Suprapubic skin (tissue), 4 donors: Measurements from ENCODE around the gene PRTFDC1. TPM values are rescaled to one million over a fixed set of nuclear protein-coding genes. Genes with fewer than 3 reads are reported as not detected.

Experiments used
- DNase-seq, 2 donors: peaks; one replicate each; pipeline ENCODE4 v3.0.0-alpha.2; 2019; ENCODE audit warnings: low spot score in 2 of 2
- H3K27ac ChIP-seq: fragments of 200-600 bp; sonication (generic); one replicate; pipeline ENCODE4 v1.5.1; 2019
- H3K27me3 ChIP-seq: fragments of 200-600 bp; sonication (generic); one replicate; pipeline ENCODE4 v1.5.1; 2019
- H3K36me3 ChIP-seq: fragments of 200-600 bp; sonication (generic); one replicate; pipeline ENCODE4 v1.5.1; 2019
- H3K4me1 ChIP-seq: fragments of 200-600 bp; sonication (generic); one replicate; pipeline ENCODE4 v1.5.1; 2019
- H3K4me3 ChIP-seq: fragments of 200-600 bp; sonication (generic); one replicate; pipeline ENCODE4 v1.5.1; 2019; ENCODE audit warnings: mild to moderate bottlenecking
- H3K9me3 ChIP-seq: fragments of 200-600 bp; sonication (generic); one replicate; pipeline ENCODE4 v1.5.1; 2019
- EP300 ChIP-seq: sonication (generic); formaldehyde crosslinking; IDR thresholded peaks from one replicate; pipeline ENCODE4 v1.6.1; 2017; ENCODE audit warnings: antibody characterized with exemption
- POLR2A ChIP-seq, 2 donors: fragments of 450-650 bp; IDR thresholded peaks; one replicate each; pipeline ENCODE4 v1.6.1; 2017; ENCODE audit warnings: antibody characterized with exemption in 2 of 2, mild to moderate bottlenecking in 2 of 2, moderate library complexity in 2 of 2
- POLR2AphosphoS5 ChIP-seq, 3 donors: sonication (generic); formaldehyde crosslinking; IDR thresholded peaks; one replicate each; pipeline ENCODE4 v1.6.1; 2017; ENCODE audit warnings: antibody characterized with exemption in 3 of 3
- WGBS: methylation state at CpG from one replicate; pipeline ENCODE4 v1.1.5; 2018; 5-methylcytosine and 5-hydroxymethylcytosine counted together
- total RNA-seq, 4 donors: library from RNA; depleted of rRNA; stranded (reverse); fragments of >200 nt; gene quantifications; one replicate each; pipeline ENCODE4 v1.1.0, GENCODE V29; 2016
- TF ChIP-seq, protein P1 (sequence below), 2 donors: fragments of 200-600 bp in 1 of 2; fragments of 450-650 bp in 1 of 2; sonication (generic) in 1 of 2; IDR thresholded peaks; one replicate each; pipeline ENCODE4 v1.5.1; 2016 to 2019; ENCODE audit warnings: antibody characterized with exemption in 2 of 2, mild to moderate bottlenecking in 1 of 2, moderate library complexity in 1 of 2

Gene PRTFDC1
- total RNA-seq, 4 donors from 2014 or later: 0.40 to 0.76 (median 0.69) TPM

DNA sequence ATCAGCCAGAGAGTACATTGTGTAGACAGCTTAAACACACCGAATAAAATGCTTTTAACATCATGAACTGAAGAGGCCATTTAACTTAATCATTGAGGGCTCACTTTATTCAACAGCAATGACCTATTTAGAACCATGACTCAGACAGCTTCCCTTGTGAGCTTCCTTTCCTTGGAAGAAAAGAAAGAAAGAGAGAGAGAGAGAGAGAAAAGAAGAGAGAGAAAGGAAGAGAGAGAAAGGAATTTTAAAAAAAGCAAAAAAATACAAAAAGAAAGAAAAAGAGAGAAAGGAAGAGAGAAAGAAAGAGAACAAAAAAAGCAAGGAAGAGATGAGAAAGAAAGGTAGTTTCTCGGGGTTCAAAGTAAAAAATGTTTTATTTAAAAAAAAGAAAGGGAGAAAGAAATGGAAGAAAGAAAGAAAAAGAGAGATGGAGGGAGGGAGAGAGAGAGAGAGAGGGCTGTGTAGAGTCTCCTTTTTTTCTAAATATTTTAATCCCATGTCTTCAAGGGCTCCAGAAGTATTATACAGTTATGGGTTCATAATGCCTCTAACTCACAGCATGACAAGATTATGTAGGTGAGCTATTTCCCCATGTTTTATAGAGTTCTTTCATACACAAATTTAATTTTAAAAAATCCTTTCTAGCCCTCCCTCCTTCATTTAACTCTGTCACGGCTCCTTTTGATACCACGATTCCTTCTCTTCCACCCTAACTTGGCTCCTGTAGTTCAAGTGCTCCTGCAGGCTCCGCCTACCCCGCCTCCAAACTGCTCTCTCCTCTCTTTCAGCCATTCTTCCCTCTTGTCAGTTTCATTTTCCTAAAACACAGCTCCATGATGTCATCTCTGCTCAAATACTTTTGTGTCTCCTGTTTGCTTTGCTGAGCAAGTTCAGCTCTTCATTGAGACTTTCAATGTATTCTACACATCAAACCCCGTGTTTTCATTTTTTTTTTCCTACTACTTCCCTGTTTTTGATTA lies 85.5 kb downstream of the PRTFDC1 start:
- Histone ChIP-seq H3K27ac (no peak overlapping the region), H3K9me3 (no peaks in the 10 kb centered on the region), H3K4me1 (peaks cover 10% of the 10 kb centered on the region), H3K27me3 (no peaks in the 10 kb centered on the region), H3K36me3 (no peaks in the 10 kb centered on the region), H3K4me3 (peak overlapping the region; percentile 17)
- 38% methylated on average over 7 of the region's 7 CpGs for WGBS
- DNase-seq: no peak
- TF ChIP-seq EP300 (no peak), POLR2AphosphoS5 (IDR thresholded peaks at IDR 0.05) (no peak), POLR2A (IDR thresholded peaks at IDR 0.05) (no peak)
- TF ChIP-seq, protein P1, sequence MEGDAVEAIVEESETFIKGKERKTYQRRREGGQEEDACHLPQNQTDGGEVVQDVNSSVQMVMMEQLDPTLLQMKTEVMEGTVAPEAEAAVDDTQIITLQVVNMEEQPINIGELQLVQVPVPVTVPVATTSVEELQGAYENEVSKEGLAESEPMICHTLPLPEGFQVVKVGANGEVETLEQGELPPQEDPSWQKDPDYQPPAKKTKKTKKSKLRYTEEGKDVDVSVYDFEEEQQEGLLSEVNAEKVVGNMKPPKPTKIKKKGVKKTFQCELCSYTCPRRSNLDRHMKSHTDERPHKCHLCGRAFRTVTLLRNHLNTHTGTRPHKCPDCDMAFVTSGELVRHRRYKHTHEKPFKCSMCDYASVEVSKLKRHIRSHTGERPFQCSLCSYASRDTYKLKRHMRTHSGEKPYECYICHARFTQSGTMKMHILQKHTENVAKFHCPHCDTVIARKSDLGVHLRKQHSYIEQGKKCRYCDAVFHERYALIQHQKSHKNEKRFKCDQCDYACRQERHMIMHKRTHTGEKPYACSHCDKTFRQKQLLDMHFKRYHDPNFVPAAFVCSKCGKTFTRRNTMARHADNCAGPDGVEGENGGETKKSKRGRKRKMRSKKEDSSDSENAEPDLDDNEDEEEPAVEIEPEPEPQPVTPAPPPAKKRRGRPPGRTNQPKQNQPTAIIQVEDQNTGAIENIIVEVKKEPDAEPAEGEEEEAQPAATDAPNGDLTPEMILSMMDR (IDR thresholded peaks at IDR 0.05): no peak

DNA sequence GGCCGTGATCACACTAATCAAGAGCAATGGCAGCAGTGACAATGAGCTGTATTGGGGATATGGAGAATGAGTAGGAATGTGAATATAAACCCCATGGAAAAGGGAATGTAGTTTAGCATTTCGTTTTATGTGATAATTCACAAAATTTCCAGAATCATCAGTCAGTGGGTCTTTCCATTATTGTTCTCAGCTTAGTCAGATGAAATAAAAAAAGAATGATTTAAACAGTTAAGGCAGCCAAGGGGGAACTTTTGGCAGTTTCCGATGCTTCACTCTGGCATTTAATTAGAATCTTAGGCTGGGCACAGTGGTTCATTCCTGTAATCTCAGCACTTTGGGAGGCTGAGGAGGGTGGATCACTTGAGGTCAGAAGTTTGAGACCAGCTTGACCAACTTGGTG lies 86.6 kb downstream of the PRTFDC1 start:
- Histone ChIP-seq H3K27ac (no peak overlapping the region), H3K27me3 (no peaks in the 10 kb centered on the region), H3K4me3 (no peak overlapping the region), H3K4me1 (peaks cover 10% of the 10 kb centered on the region), H3K9me3 (no peaks in the 10 kb centered on the region), H3K36me3 (no peaks in the 10 kb centered on the region)
- WGBS: 73% methylated on average over 3 of the region's 3 CpGs
- no peak for DNase-seq
- TF ChIP-seq POLR2AphosphoS5 (IDR thresholded peaks at IDR 0.05): no peak
- no peak for TF ChIP-seq POLR2A (IDR thresholded peaks at IDR 0.05)
- TF ChIP-seq, protein P1 (IDR thresholded peaks at IDR 0.05): no peak
- TF ChIP-seq EP300: no peak

DNA sequence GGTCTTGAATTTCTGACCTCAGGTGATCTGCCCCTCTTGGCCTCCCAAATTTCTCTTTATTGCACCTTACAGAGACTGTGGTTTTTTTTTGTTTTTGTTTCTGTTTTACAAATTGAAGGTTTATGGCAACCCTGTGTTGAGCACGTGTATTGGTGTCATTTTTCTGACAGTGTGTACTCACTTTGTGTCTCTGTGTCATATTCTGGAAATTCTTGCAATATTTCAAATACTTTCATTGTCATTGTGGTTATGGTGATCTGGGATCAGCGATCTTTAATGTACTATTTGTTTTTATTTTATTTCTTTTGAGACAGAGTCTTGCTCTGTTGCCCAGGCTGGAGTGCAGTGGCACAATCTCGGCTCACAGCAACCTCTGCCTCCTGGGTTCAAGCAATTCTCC lies 89.8 kb downstream of the PRTFDC1 start:
- DNase-seq: no peak
- WGBS: 93% methylated on average over 3 of the region's 3 CpGs
- peaks cover 10% of the 10 kb centered on the region for H3K4me1 ChIP-seq
- H3K27me3 ChIP-seq: no peaks in the 10 kb centered on the region
- H3K9me3 ChIP-seq: no peaks in the 10 kb centered on the region
- H3K36me3 ChIP-seq: no peaks in the 10 kb centered on the region
- H3K4me3 ChIP-seq: no peak overlapping the region
- TF ChIP-seq POLR2A (IDR thresholded peaks at IDR 0.05) (no peak), EP300 (no peak), POLR2AphosphoS5 (IDR thresholded peaks at IDR 0.05) (no peak)
- TF ChIP-seq, protein P1 (IDR thresholded peaks at IDR 0.05): no peak
- H3K27ac ChIP-seq: no peak overlapping the region

DNA sequence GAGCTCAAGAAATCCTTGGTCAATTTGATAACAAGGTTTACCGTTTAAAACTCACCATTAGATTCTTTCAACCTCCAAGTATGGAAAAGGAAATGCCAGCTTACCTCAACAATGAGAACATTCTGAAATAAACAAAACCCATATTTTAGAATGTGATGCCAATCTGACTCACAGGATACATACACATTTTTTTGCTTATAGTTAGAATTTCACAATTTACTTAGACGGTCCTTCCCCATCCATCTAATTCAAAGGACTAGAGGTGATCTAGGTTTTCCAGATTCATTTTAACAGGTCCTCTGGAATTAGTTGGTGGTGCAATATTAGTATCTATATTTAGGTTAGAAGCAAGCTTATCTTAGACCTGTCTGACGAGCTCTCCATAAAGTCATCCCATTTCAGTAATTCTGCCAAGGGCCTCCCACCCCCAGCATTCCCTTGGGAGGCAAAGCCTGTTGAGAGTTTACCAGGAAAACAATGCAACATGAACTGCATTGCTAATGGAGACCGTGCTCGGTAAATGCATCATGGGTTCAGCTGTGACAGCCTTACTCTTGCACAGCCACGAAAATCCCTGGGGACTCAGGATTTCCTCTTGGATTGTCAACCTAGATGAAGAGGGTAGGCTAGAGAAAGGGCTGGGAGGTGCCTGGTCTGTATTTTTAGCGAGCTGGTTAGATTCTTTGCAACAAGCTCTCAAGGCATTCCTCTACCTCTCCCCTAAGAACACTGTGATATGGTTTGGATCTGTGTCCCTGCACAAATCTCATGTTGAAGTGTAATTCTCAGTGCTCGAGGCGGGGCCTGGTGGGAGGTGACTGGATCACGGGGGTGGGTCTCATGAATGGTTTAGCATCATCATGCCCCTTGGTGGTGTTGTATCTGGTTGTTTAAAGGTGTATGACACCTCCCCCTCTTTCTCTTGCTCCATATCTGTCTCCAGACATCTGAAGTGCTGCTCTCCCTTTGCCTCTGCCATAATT lies 93.8 kb downstream of the PRTFDC1 start:
- TF ChIP-seq POLR2A (IDR thresholded peaks at IDR 0.05): no peak
- no peak for TF ChIP-seq EP300
- no peak for TF ChIP-seq POLR2AphosphoS5 (IDR thresholded peaks at IDR 0.05)
- TF ChIP-seq, protein P1 (IDR thresholded peaks at IDR 0.05): no peak
- no peaks in the 10 kb centered on the region for H3K9me3 ChIP-seq
- H3K27me3 ChIP-seq: no peaks in the 10 kb centered on the region
- H3K4me1 ChIP-seq: no peaks in the 10 kb centered on the region
- no peak overlapping the region for H3K4me3 ChIP-seq
- WGBS: 75% methylated on average over 10 of the region's 10 CpGs
- no peaks in the 10 kb centered on the region for H3K36me3 ChIP-seq
- DNase-seq: no peak
- H3K27ac ChIP-seq: no peak overlapping the region
